K562 (cell line): ENCODE data around the gene CALCOCO2. TPM values are rescaled to one million over a fixed set of nuclear protein-coding genes. Genes with fewer than 3 reads are reported as not detected.

Source experiments
- ATAC-seq: fragments of 200-7000 bp; cut with Tn5 transposase; 3 replicates; pipeline ENCODE4 v1.9.1; 2020; ENCODE audit warnings: moderate library complexity
- BruUV-seq: library from RNA; stranded (reverse); fragments of 400-500 nt; replicated peaks from 2 replicates; lab custom pipeline; 2021; lab: Mats Ljungman, UMichigan
- CTCF ChIA-PET: fragments of 300-600 bp; formaldehyde crosslinking; extraction: SDS; loops from one replicate; lab custom pipeline; 2021; ENCODE audit warnings: low intra/inter-chr PET ratio; lab: Yijun Ruan, JAX
- POLR2A ChIA-PET: fragments of 300-600, 350-650 bp; sonication (Branson Sonifier 250); formaldehyde crosslinking; extraction: SDS; loops from one replicate; lab custom pipeline; 2021; ENCODE audit warnings: antibody characterized with exemption, inconsistent platforms; lab: Yijun Ruan, JAX
- DNase-seq, 4 experiments: peaks; one replicate each; pipeline versions ENCODE4 v3.0.0 to v3.0.0-alpha.2; 2011 to 2018; ENCODE audit warnings: low spot score in 3 of 4, mixed read lengths in 3 of 4; ENCODE audit errors: extremely low read depth in 1 of 4
- FAIRE-seq: peaks from 2 replicates; lab custom pipeline; 2011; peaks lifted over from hg19 to GRCh38; lab: Jason Lieb, UNC
- H2AFZ ChIP-seq: 2 replicates; pipeline ENCODE4 v1.6.0; 2011; ENCODE audit warnings: low read depth, low read length, control low read depth, inconsistent platforms
- H3K27ac ChIP-seq: fragments of 200-600 bp; 3 replicates; pipeline ENCODE4 v1.8.0; 2011; ENCODE audit warnings: low read depth, mild to moderate bottlenecking, control low read depth, inconsistent platforms, low read length, moderate library complexity, mixed read lengths; ENCODE audit errors: extremely low read depth
- H3K27me3 ChIP-seq, 2 experiments: fragments of 300-600 bp in 1 of 2; 2 replicates in 1 of 2; 3 replicates in 1 of 2; pipeline versions ENCODE4 v1.6.0 to v1.8.0; 2011; ENCODE audit warnings: inconsistent platforms in 2 of 2, low read length in 2 of 2, mild to moderate bottlenecking in 1 of 2, mixed read lengths in 1 of 2, moderate library complexity in 1 of 2; ENCODE audit not compliant: control insufficient read depth in 2 of 2, insufficient read depth in 2 of 2
- H3K36me3 ChIP-seq: fragments of 300-600 bp; 3 replicates; pipeline ENCODE4 v1.8.0; 2011; ENCODE audit warnings: mild to moderate bottlenecking, low read length, inconsistent platforms; ENCODE audit not compliant: control insufficient read depth, insufficient read depth
- H3K4me1 ChIP-seq, 2 experiments: fragments of 200-600 bp in 1 of 2; replicated peaks in 1 of 2; 2 replicates in 1 of 2; 3 replicates in 1 of 2; pipeline versions ENCODE4 v1.5.1 to v1.8.0; 2011; ENCODE audit warnings: inconsistent platforms in 2 of 2, low read length in 2 of 2, mild to moderate bottlenecking in 1 of 2, mixed read lengths in 1 of 2, moderate library complexity in 1 of 2; ENCODE audit not compliant: control insufficient read depth in 2 of 2, insufficient read depth in 2 of 2
- H3K4me2 ChIP-seq: 2 replicates; pipeline ENCODE4 v1.6.1; 2011; ENCODE audit warnings: low read length, control low read depth, inconsistent platforms, mixed read lengths; ENCODE audit not compliant: insufficient read depth
- H3K4me3 ChIP-seq: fragments of 200-600 bp; sonication (generic), shearing (Covaris generic); 2 replicates; pipeline ENCODE4 v1.5.1; 2016; ENCODE audit warnings: control low read depth, inconsistent platforms
- H3K79me2 ChIP-seq: fragments of 200-600 bp; 3 replicates; pipeline ENCODE4 v1.8.0; 2011; ENCODE audit warnings: low read length, inconsistent platforms; ENCODE audit not compliant: control insufficient read depth, insufficient read depth
- H3K9ac ChIP-seq, 2 experiments: 2 replicates each; pipeline versions ENCODE4 v1.6.0 to v1.6.1; 2011; ENCODE audit warnings: low read depth in 2 of 2, low read length in 2 of 2, control low read depth in 1 of 2, inconsistent platforms in 1 of 2, mild to moderate bottlenecking in 1 of 2, mixed read lengths in 1 of 2; ENCODE audit not compliant: insufficient read depth in 1 of 2
- H3K9me1 ChIP-seq: one replicate; pipeline ENCODE4 v1.6.0; 2011; ENCODE audit warnings: inconsistent platforms, mild to moderate bottlenecking, low read length, moderate library complexity; ENCODE audit not compliant: control insufficient read depth, insufficient read depth
- H3K9me3 ChIP-seq: replicated peaks from 2 replicates; pipeline ENCODE4 v1.5.1; 2011; ENCODE audit warnings: low read depth, low read length, inconsistent platforms; ENCODE audit not compliant: control insufficient read depth, insufficient read depth
- H4K20me1 ChIP-seq: replicated peaks from 2 replicates; pipeline ENCODE4 v1.6.1; 2011; ENCODE audit warnings: low read length, inconsistent platforms, mixed read lengths; ENCODE audit not compliant: control insufficient read depth, insufficient read depth
- PCBP1 ChIP-seq: fragments of 200-400 bp; formaldehyde crosslinking; IDR thresholded peaks from 2 replicates; pipeline ENCODE4 v1.6.1; 2018; ENCODE audit warnings: mild to moderate bottlenecking, low read depth, low read length; ENCODE audit not compliant: poor library complexity, severe bottlenecking
- POLR2A ChIP-seq: fragments of 450-650 bp; conservative IDR thresholded peaks from 2 replicates; pipeline ENCODE4 v1.6.1; 2016
- RFX7 ChIP-seq: fragments of 250-450 bp; sonication (Bioruptor Pico); IDR thresholded peaks from 2 replicates; pipeline ENCODE4 v1.5.1; 2021; ENCODE audit warnings: mild to moderate bottlenecking
- RNF219 ChIP-seq: fragments of 250-450 bp; sonication (Bioruptor Pico); IDR thresholded peaks from 2 replicates; pipeline ENCODE4 v1.5.0; 2022; ENCODE audit warnings: mild to moderate bottlenecking
- ZBTB43 ChIP-seq: sonication (generic); formaldehyde crosslinking; IDR thresholded peaks from 2 replicates; pipeline ENCODE4 v1.8.0; 2023; ENCODE audit warnings: mild to moderate bottlenecking, missing genetic modification reagents
- ZC3H4 ChIP-seq: sonication (generic); formaldehyde crosslinking; IDR thresholded peaks from 2 replicates; pipeline ENCODE4 v1.9.0; 2021; ENCODE audit warnings: missing genetic modification reagents, borderline replicate concordance
- WGBS: fragments of 100-300 bp; shearing (Covaris generic); methylation state at CpG from one replicate; pipeline ENCODE4 v1.1.6; 2016; ENCODE audit warnings: low coverage, mixed read lengths; ENCODE audit not compliant: insufficient coverage; ENCODE audit errors: missing lambda C conversion rate; 5-methylcytosine and 5-hydroxymethylcytosine counted together
- in situ Hi-C: fragments of 300-500 bp; cut with MboI; formaldehyde crosslinking; loops from 4 replicates; pipeline ENCODE4 v1.15.0; 2018; ENCODE audit warnings: inconsistent platforms, mixed read lengths
- intact Hi-C: fragments of 100-400 bp; cut with micrococcal nuclease; formaldehyde crosslinking; loops from 2 replicates; pipeline ENCODE4 v1.14.2; 2022
- polyA plus RNA-seq, 8 experiments: library from polyadenylated mRNA; depleted of rRNA in 4 of 8; stranded (reverse) in 5 of 8; unstranded in 3 of 8; fragments of >200 nt; fragmentation: Nextera tagmentation in 2 of 8; fragmentation: Illumina TruSeq in 1 of 8; extraction: Ambion mirVana in 2 of 8; extraction: Trizol in 1 of 8; gene quantifications; 2 replicates each; pipeline versions ENCODE4 v1.2.1 to v1.2.3, GENCODE V29; 2011 to 2014; ENCODE audit warnings: inconsistent platforms in 1 of 8, missing spikeins in 1 of 8
- total RNA-seq, 7 experiments: library from RNA; depleted of rRNA in 6 of 7; stranded (reverse); fragments of >200 nt in 6 of 7; fragmentation: Illumina TruSeq in 2 of 7; extraction: Trizol in 2 of 7; gene quantifications; 2 replicates each; pipeline versions ENCODE4 v1.2.1 to v1.2.3, GENCODE V29; 2011 to 2021; ENCODE audit warnings: low replicate concordance in 1 of 7

The CALCOCO2 gene
- total and polyA plus RNA-seq, 9 of the 15 experiments (the other 6 are each of a cell fraction or from before 2014, with no cell fraction given) = 24.1 to 87.3 (median 67.5) TPM

GRCh38 chr17:48910370-48910769 is 79.5 kb downstream of the CALCOCO2 start:
- peaks cover 6% of the 10 kb centered on the region; the same call in 1 of the 2 replicates for H4K20me1 ChIP-seq
- POLR2A ChIA-PET = interaction anchor here (0.7 to 1.1 kb wide), 3 partner anchors 16 to 26 kb away, joined by 3 to 5 read pairs (median 5); partner anchors contain the start of gene ATP5MC1

GRCh38 chr17:48912476-48912875 is 81.6 kb downstream of the CALCOCO2 start:
- no peak overlapping the region for H3K4me2 ChIP-seq
- H3K9me1 ChIP-seq = no peaks in the 10 kb centered on the region
- peaks cover 82% of the 10 kb centered on the region for H3K79me2 ChIP-seq
- TF ChIP-seq RNF219 (CRISPR knock-in tag) (no peak), ZC3H4 (CRISPR knock-in tag) (no peak), PCBP1 (no peak), RFX7 (CRISPR knock-in tag) (no peak)
- in situ Hi-C loops = no loop called here
- no peak overlapping the region for H3K27ac ChIP-seq
- DNase-seq (no peak), ATAC-seq (no peak), FAIRE-seq (no peak)
- H2AFZ ChIP-seq = no peak overlapping the region
- peaks cover 6% of the 10 kb centered on the region; the same call in 1 of the 2 replicates for H4K20me1 ChIP-seq
- no peak overlapping the region for H3K9ac ChIP-seq
- H3K36me3 ChIP-seq = peaks cover 79% of the 10 kb centered on the region
- intact Hi-C loops = no loop called here
- ChIA-PET POLR2A (no interaction called here), CTCF (no interaction called here)
- H3K4me1 ChIP-seq = peaks cover under 1 to 12% of the 10 kb centered on the region in 2 experiments; a peak in 4 of 5 replicates
- 100% methylated on average over 2 of the region's 2 CpGs for WGBS
- no peak overlapping the region for H3K4me3 ChIP-seq
- H3K27me3 ChIP-seq = no peaks in the 10 kb centered on the region
- no peaks in the 10 kb centered on the region for H3K9me3 ChIP-seq
- no TSS peak for BruUV-seq

More at GRCh38 chr17:48910370-48910769, 79.5 kb downstream of the CALCOCO2 start:
- peak overlapping the region; percentile 92; the same call in 1 of the 2 replicates for H3K4me2 ChIP-seq
- no peaks in the 10 kb centered on the region for H3K27me3 ChIP-seq
- no peak overlapping the region for H3K27ac ChIP-seq
- no peak for DNase-seq
- no TSS peak for BruUV-seq
- H3K4me3 ChIP-seq = no peak overlapping the region; the same call in 1 of the 2 replicates
- H3K9ac ChIP-seq = no peak overlapping the region
- FAIRE-seq = no peak
- 62% methylated on average over 2 of the region's 2 CpGs for WGBS
- in situ Hi-C loops = no loop called here
- H3K36me3 ChIP-seq = peaks cover 58% of the 10 kb centered on the region
- H3K9me3 ChIP-seq = no peaks in the 10 kb centered on the region
- H2AFZ ChIP-seq = no peak overlapping the region
- CTCF ChIA-PET = no interaction called here
- 0 out of 2 replicates have a peak, but pooled peaks have one; percentile 17 for TF ChIP-seq POLR2A
- no peak for TF ChIP-seq ZBTB43 (CRISPR knock-in tag)
- intact Hi-C loops = no loop called here
- no peak for ATAC-seq
- peaks cover 8 to 12% of the 10 kb centered on the region in 2 experiments; a peak in 4 of 5 replicates for H3K4me1 ChIP-seq
- H3K79me2 ChIP-seq = peaks cover 75% of the 10 kb centered on the region
- H3K9me1 ChIP-seq = no peaks in the 10 kb centered on the region
